GM19240 (cell line): ENCODE measurements around the gene TCF12.
A peak's percentile ranks its signal among the peaks of the same experiment; 100 is the strongest.

ENCODE experiments used
- DNase-seq: peaks from one replicate; pipeline ENCODE4 v3.0.0; 2011; ENCODE audit warnings: low spot score; ENCODE audit not compliant: insufficient read length

Gene TCF12

DNA sequence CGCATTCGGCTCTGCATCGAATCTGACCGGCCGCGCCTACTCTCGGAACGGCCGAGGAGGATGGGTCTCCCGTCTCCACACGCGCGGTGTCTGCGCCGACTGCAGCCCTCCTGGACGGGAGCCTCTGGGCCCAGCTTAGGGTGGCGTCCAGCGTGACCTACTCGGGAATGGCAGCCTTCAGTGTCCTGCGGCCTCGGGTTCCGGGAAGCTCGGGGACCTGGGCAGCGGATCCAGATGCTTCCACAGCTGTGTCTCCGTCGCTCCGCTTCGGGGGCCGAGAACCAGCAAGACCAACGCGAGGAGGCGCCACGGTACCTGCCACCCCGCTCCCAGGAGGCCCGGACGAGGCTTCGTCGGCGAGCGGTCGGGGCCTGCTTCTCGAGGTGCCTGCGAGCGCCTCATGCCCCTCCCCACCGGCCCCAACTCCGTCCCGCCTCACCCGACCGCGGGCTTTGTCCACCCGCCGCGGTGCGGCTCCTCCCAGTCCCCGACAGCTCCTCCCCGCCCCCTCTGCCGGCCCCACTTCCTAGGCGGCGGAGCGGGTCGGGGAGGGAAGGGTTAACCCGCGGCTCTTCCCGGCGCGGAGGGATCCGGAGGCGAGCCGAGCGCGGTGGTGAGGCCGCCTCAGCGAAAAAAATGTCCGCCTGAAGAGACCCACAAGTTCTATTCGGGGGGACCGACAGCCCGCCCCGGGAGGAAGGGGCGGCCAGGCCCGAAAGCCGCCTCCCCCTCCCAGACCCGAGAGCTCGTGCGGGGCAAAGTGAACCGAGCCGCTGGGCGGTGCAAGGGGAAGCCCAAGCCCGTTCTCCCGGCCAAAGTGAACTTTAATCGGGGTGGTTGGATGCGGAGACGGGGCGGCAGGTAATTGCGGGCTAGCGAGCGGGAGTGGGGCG, at the start of gene TCF12:
TCF12 (plus strand) TSS at position 599 of the 893 bp plus-strand sequence. CDS start 1,270 bp downstream, outside the sequence.
- peak; percentile 74 for DNase-seq

GRCh38 chr15:56869573-56869972, 48.9 kb upstream of the TCF12 start:
- no peak for DNase-seq

DNA sequence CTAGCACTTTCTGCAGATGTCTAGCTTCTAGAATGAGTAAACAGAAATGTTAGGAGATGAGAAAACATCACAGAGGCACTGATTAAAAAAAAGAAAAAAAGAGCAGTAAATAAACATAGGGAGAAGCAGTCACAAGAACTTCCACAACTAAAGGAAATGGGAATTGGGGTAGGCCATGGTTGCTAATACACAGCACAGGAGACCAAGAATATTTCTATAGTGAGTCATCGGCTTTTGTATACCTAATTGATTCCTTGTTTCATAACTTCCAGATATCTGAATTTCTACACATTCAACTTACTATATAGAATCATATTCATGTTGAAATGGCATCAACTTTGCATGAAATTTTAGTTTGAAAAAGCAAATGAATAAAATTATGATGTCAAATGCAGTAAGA, 47.3 kb upstream of the TCF12 start:
- no peak for DNase-seq

- no peak for DNase-seq
These were observed 46.6 kb upstream of the TCF12 start for GRCh38 chr15:56871867-56872266.

GRCh38 chr15:56877255-56877970, 41.0 kb upstream of the TCF12 start:
- no peak for DNase-seq

GRCh38 chr15:56879502-56879901, 38.9 kb upstream of the TCF12 start:
- no peak for DNase-seq

DNA sequence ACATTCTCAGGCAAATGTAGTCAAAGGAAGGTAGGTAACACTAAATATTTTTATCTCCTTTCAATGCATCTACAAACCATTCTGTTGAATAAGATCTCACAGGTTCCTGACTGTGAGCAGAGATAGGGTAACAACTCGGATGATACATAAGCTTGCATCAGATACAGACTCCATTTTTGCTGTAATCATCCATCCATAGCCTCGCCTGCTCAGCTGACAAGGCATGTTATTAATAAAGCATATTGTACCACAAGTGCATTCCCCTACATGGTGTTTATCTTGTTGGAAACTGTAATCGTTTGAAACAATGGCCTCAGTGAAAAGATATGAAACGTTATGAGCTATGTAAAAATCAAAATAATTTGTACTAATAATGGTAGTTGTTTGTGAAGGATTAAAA, 35.4 kb upstream of the TCF12 start:
- no peak for DNase-seq

DNA sequence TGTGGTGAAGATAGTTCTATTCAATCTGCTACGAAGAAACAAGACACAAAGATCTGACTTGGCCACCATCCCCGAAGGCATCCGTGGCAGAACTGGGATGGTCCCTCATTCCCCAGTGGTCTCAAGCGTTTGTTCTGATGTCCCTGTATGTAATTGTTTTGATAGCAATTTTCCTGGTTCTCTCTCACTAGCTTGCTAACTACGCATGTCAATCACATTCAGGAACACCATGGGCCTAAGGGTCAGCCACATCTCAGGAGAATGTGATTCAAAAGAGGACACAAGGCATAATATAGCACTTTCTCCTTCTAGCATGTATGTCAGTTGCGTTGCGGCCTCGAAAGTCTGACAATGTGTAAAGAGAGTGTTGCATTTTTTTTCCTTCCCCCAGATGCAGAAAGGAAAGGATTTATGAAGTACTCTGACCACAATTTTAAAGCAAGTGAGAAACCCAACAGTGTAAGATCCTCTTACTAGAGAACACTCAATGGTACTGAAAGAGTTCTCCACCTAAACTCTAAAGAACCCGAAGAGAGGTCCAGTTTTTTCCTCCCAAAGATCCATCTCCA, 32.0 kb upstream of the TCF12 start:
- DNase-seq: no peak

DNA sequence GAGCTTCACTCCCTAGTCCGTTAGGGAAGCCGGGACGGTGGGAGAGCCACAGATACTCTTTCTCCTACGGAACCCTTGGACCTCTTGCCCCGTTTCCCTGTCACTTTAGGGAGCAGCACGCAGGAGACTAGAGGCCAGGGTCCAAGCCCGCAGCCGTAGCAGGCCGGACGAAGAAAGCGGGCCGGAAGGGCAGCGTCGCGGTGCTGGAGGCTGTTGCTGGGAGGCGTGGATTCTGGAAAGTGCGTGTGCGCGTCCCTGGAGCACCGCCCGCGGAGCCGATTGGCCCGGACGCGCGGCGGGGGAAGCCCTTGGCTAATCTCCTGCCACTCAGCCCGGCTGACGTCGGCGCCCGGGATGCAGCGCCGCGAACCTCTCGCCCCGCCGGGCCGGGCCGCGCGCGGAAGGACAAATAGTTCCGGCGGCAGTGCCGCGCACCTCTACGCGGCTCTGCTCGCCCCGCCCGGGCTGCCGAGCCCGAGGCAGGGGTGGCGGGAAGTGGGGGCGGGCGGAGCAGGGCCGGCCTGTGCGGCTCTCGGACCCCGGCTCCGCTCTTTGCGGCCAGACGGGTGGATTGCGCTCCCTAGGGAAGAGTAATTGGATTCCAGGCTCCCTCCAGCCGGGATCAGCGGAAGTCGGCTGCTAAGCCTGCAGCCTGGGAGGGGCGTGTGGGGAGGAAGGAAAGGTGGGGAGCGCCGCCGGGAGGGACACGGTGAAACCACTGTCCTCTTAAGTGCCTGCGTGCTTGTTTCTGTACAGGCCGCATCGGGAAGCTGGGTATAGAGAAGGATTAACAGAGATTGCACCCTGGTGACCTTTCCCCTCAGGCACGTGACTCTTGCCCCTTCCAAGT, 31.3 kb upstream of the TCF12 start:
- peak; percentile 53 for DNase-seq

- DNase-seq: no peak
These were observed 30.5 kb upstream of the TCF12 start for GRCh38 chr15:56887782-56888438.

- no peak for DNase-seq
These were observed 28.4 kb upstream of the TCF12 start for GRCh38 chr15:56890038-56890437.

- no peak for DNase-seq
These were observed 26.5 kb upstream of the TCF12 start for GRCh38 chr15:56891852-56892440.

DNA sequence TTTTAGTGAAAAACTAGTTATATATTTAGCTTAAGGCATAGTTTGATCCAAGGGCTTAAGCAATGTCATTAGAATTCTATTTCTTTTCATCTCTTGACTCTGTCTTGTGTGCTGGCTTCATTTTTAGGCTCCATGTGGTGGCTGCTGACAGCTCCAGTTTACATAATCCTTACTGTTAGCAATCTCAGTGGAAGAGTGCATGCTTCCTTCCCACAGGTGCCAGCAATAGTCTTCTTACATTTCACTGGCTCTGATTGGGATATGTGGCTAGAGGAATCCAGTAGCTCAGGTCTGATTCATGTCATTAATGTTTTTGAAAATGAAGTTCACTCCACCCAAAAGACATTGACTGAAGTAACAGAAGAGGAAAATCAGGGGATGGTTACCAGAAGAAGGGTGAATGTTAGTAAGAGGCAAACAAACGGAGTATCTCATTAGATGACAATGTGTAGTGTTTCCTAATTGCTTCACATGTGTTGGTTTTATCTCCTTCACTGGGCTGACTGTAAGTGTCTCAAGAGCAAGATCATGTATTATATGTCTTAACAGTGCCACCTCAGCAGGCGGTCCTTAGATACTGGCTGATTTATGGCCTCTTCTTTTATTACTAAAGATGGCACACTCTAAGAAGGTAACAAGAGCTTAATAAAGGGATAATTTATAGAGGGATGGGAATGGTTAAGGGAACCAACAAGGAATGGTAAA, 25.6 kb upstream of the TCF12 start:
- no peak for DNase-seq

- DNase-seq: no peak
These were observed 25.1 kb upstream of the TCF12 start for GRCh38 chr15:56893364-56893678.

- DNase-seq: no peak
These were observed 23.8 kb upstream of the TCF12 start for GRCh38 chr15:56894601-56895000.

- DNase-seq: no peak
These were observed 16.5 kb upstream of the TCF12 start for GRCh38 chr15:56901931-56902330.

- DNase-seq: no peak
These were observed 11.7 kb upstream of the TCF12 start for GRCh38 chr15:56906766-56907165.

DNA sequence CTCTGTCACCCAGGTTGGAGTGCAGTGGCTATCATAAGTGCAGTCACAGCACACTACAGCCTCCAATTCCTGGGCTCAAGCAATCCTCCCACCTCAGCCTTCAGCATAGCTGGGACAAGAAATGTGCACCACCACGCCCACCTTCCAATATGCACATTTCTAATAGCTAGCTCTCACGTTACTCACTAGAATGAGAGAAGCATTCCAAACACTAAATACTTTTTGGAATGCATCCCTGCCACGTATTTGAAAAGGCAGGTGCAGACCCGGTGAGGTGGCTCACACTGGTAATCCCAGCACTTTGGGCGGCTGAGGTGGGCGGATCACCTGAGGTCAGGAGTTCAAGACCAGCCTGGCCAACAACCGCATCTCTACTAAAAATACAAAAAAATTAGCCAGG, 7.6 kb upstream of the TCF12 start:
- no peak for DNase-seq

DNA sequence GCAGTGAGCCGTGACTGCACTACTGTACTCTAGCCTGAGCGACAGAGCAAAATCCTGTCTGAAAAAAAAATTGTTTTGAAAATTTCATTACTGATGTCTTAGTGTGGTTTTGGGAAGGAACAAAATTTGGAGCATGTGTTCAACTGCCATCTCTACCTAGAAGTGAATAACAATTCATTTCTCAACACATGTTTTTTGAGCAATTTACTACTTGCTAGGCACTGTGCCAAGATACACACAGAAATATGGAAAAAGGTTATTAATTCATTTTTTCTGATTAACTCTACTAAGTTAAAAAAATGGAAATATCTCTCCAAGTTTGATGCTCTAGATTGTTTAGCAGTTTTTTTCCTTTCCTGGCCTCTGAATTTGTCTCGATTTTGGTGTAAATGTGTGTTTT, 5.2 kb upstream of the TCF12 start:
- no peak for DNase-seq

- no peak for DNase-seq
These were observed 4.8 kb upstream of the TCF12 start for GRCh38 chr15:56913670-56914069.
